HUES64 (cell line): ENCODE data around the gene TCL1A.
"Not testable (repeated sequence)": the region's sequence is repeated elsewhere in the genome, so short reads cannot be mapped to it uniquely, and the experiment has no call there.

ENCODE experiments used
- H3K27ac ChIP-seq: 2 replicates; pipeline ENCODE4 v1.7.0; 2013; ENCODE audit warnings: low read depth, low read length, inconsistent platforms
- H3K27me3 ChIP-seq: 2 replicates; pipeline ENCODE4 v1.6.1; 2013; ENCODE audit warnings: mild to moderate bottlenecking, low read length; ENCODE audit not compliant: insufficient read depth
- H3K36me3 ChIP-seq: 2 replicates; pipeline ENCODE4 v1.6.1; 2013; ENCODE audit warnings: mild to moderate bottlenecking, low read length; ENCODE audit not compliant: insufficient read depth
- H3K4me1 ChIP-seq: 2 replicates; pipeline ENCODE4 v1.6.1; 2013; ENCODE audit warnings: mild to moderate bottlenecking, low read length, moderate library complexity; ENCODE audit not compliant: insufficient read depth
- H3K4me3 ChIP-seq: 2 replicates; pipeline ENCODE4 v1.5.1; 2013; ENCODE audit warnings: mild to moderate bottlenecking, low read length, moderate library complexity
- H3K9ac ChIP-seq: 2 replicates; pipeline ENCODE4 v1.6.1; 2013; ENCODE audit warnings: mild to moderate bottlenecking, low read depth, low read length
- H3K9me3 ChIP-seq: 2 replicates; pipeline ENCODE4 v1.6.1; 2013; ENCODE audit warnings: low read depth, low read length; ENCODE audit not compliant: insufficient read depth
- WGBS: fragments of 150-250, 120-280 bp; methylation state at CpG from one replicate; pipeline ENCODE4 v1.1.7; 2013; ENCODE audit warnings: missing lambda C conversion rate; 5-methylcytosine and 5-hydroxymethylcytosine counted together

The TCL1A gene

DNA sequence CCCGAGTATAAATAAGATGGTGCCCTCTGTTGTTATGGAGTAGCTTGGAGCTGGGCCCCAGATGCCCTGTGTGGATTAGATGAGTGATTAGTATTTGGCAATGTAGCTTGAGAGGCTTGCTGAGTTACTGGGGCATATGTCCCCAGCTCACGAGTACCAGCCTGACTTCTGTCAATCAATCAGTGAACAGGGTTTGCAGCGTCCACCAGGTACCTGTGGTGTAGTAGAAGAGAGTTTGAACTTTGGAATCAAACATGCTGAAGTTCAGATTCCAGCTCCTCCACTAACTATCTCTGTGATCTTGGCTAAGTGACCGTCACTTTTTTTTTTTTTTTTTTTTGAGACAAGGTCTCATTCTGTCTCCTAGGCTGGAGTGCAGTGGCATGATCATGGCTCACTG is 39.3 kb downstream of the TCL1A start:
- H3K4me1 ChIP-seq = no peaks in the 10 kb centered on the region; the same call in 1 of the 2 replicates
- WGBS = 92% methylated on average over 4 of the region's 4 CpGs
- H3K9me3 ChIP-seq = peaks cover 12% of the 10 kb centered on the region; the same call in 1 of the 2 replicates
- no peak overlapping the region for H3K27ac ChIP-seq
- H3K9ac ChIP-seq = no peak overlapping the region
- no peak overlapping the region for H3K4me3 ChIP-seq
- no peaks in the 10 kb centered on the region; the same call in 1 of the 2 replicates for H3K27me3 ChIP-seq
- H3K36me3 ChIP-seq = no peaks in the 10 kb centered on the region

DNA sequence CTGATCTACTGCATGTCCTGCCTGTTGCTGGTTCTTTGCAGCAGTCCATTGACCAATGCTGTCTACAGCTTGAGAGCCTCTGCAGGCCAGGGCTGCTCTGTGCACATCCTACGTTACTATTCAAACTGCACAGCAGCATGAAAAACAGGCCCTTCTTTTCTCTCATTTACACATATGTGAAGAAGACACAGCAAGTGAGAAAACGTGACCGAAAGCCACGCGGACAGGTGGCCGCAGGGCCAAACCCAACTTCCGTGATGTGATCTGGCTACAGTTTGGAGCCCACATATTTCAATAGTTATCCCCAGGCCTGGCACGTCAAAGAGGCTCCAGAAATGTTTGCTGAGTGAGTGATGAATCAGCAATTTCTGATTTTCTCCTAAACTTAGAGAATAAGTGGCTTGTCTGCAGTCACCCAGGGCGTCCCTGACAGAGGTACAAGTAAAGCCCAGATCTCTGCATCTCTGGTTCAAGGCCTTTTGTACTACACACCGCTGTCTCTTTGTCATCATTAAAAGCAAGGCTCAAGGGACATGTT is 45.6 kb downstream of the TCL1A start:
- no peak overlapping the region for H3K27ac ChIP-seq
- peaks cover 12% of the 10 kb centered on the region for H3K4me1 ChIP-seq
- H3K9ac ChIP-seq = no peak overlapping the region
- 93% methylated on average over 10 of the region's 10 CpGs for WGBS
- no peaks in the 10 kb centered on the region for H3K9me3 ChIP-seq
- H3K27me3 ChIP-seq = no peaks in the 10 kb centered on the region; the same call in 1 of the 2 replicates
- H3K36me3 ChIP-seq = no peaks in the 10 kb centered on the region
- H3K4me3 ChIP-seq = no peak overlapping the region

DNA sequence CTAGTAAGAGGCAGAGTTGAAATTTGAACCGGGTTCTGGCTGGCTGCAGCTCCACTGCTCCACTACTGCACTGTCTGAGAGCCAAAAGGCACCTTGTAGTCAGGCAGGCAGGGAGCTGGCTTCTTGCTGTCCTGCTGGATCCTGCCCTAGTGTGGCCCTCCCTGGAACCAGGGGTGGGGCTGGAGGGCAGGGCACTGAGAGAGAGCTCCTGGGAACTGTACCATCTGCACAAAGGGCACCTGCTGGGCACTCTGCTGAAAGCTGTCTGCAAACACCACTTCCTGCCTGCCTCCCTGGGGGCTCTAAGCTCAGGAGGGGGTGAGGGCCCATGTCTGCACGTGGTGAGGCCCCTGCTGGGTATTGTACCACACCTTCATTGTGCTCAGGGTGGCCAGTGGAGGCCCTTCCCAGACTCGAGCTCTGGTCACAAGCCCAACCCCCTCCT is 46.7 kb downstream of the TCL1A start:
- no peak overlapping the region for H3K9ac ChIP-seq
- WGBS = 18% methylated on average over 3 of the region's 3 CpGs
- H3K36me3 ChIP-seq = no peaks in the 10 kb centered on the region
- no peak overlapping the region for H3K27ac ChIP-seq
- no peaks in the 10 kb centered on the region for H3K27me3 ChIP-seq
- peaks cover 22% of the 10 kb centered on the region for H3K4me1 ChIP-seq
- H3K4me3 ChIP-seq = no peak overlapping the region
- H3K9me3 ChIP-seq = no peaks in the 10 kb centered on the region

DNA sequence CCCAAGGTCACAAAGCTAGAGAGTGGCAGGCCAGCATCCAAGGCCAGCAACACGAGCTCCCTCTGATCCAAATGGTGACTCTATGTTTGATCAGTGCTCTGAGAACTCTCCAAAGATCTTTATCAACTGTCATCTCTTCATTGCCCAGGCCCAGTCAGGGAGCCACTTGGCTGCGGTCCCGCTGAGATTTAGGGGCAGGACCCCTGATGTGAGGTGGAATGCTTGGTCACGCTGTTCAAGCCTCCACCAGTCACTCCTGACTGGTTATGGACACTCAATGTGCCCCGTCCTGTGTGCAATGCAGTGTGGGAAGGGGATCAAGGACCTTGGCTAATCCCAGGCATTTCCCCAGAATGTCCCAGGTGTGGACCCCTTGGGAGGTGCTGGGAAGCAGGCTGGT is 47.5 kb downstream of the TCL1A start:
- Histone ChIP-seq H3K9ac (no peak overlapping the region), H3K4me3 (no peak overlapping the region)

DNA sequence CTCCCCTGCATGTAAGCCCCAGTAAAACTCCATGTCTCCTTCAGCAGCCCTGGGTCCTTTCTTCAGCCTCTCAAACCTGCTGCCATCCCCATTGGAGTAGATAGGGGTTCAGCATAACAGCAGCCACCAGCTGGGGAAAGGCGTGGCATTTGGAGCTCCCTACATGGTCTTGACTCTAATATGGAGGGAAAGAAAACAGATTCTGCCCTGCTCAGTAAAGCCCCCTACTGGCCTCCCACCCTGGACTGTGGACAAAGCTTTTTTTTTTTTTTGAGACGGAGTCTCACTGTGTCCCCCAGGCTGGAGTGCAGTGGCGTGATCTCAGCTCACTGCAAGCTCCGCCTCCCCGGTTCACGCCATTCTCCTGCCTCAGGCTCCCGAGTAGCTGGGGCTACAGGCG is 48.4 kb downstream of the TCL1A start:
- not testable (repeated sequence) for H3K9me3 ChIP-seq, H3K36me3 ChIP-seq, H3K27ac ChIP-seq, H3K4me3 ChIP-seq, H3K9ac ChIP-seq, H3K27me3 ChIP-seq
- WGBS = 68% methylated on average over 8 of the region's 8 CpGs
- peaks cover 27% of the 10 kb centered on the region for H3K4me1 ChIP-seq

More for the DNA sequence above, 47.5 kb downstream of the TCL1A start:
- Histone ChIP-seq H3K4me1 (peaks cover 22% of the 10 kb centered on the region), H3K27me3 (no peaks in the 10 kb centered on the region), H3K9me3 (no peaks in the 10 kb centered on the region), H3K36me3 (no peaks in the 10 kb centered on the region), H3K27ac (no peak overlapping the region)
- WGBS = 88% methylated on average over 5 of the region's 5 CpGs

DNA sequence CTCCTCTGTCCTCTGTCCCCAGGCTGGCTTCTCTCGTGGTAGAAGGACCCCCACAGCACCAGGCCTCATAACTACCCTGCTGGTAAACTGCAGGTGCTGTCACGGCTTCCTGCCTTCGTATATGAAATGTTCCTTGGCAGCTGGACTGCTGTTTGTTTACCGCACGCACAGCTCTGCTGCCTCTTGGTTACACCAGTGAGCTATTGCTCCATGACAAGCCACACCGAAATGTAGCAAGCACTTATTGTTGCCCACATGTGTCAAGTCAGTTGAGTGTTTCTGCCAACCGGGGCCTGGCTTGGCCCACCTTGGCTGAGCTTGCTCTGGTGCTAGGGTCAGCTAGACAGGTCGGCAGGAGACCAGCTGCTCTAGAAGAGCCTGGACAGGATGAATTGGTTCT is 49.4 kb downstream of the TCL1A start:
- Histone ChIP-seq H3K27ac (no peak overlapping the region), H3K27me3 (no peaks in the 10 kb centered on the region), H3K4me3 (no peak overlapping the region), H3K4me1 (peaks cover 27% of the 10 kb centered on the region), H3K9me3 (no peaks in the 10 kb centered on the region), H3K9ac (no peak overlapping the region), H3K36me3 (no peaks in the 10 kb centered on the region)
- WGBS = 93% methylated on average over 8 of the region's 8 CpGs

DNA sequence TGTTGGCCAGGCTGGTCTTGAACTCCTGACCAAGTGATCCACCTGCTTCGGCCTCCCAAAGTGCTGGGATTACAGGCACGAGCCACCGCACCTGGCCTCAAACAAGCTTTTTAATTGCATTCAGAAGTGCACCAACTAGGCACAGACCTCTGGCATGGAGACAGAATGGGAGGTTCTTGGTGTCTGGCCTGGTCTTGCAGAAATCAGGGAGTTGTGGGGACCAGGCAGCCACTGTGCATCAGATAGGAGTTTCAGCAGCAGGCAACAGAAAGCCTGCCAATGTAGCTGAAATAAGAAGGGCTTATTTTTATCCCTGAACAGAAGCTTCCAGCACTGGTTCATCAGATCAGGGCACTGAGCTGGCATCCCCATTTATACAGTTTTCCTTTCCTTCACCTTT is 49.9 kb downstream of the TCL1A start:
- no peak overlapping the region for H3K27ac ChIP-seq
- WGBS = 97% methylated on average over 3 of the region's 3 CpGs
- H3K9me3 ChIP-seq = no peaks in the 10 kb centered on the region
- no peak overlapping the region for H3K9ac ChIP-seq
- no peaks in the 10 kb centered on the region for H3K36me3 ChIP-seq
- peaks cover 27% of the 10 kb centered on the region for H3K4me1 ChIP-seq
- no peak overlapping the region for H3K4me3 ChIP-seq
- H3K27me3 ChIP-seq = no peaks in the 10 kb centered on the region

DNA sequence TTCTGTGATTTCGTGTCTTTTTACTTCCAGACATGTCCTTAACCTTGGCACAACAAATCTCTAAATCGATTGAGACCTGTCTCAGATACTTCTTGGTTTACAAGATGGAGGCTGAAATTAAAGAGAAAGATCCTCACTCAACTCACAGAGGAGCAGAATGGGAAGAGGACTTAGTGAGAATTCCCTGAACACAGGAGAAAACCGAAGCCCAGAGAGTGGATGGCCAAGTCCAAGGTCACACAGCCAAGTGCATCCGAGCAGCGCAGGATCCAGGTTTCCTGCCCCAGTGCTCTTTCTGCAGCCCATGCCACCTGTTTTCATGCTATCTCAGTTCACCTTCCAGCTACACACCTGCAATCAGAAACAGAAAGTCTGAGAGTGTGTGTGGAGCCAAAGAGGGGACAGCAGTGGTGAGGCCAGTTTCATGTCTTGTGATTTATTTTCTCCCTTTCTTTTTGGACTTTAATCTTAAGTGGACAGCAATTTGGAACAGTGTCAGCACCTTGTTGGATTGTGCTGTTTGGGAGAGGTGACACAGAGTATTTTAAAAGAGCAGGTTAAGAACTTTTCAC is 50.6 kb downstream of the TCL1A start:
- Histone ChIP-seq H3K27ac (no peak overlapping the region), H3K9me3 (no peaks in the 10 kb centered on the region), H3K4me3 (no peak overlapping the region), H3K9ac (no peak overlapping the region), H3K27me3 (no peaks in the 10 kb centered on the region), H3K36me3 (no peaks in the 10 kb centered on the region), H3K4me1 (peaks cover 27% of the 10 kb centered on the region)
- 91% methylated on average over 5 of the region's 5 CpGs for WGBS

DNA sequence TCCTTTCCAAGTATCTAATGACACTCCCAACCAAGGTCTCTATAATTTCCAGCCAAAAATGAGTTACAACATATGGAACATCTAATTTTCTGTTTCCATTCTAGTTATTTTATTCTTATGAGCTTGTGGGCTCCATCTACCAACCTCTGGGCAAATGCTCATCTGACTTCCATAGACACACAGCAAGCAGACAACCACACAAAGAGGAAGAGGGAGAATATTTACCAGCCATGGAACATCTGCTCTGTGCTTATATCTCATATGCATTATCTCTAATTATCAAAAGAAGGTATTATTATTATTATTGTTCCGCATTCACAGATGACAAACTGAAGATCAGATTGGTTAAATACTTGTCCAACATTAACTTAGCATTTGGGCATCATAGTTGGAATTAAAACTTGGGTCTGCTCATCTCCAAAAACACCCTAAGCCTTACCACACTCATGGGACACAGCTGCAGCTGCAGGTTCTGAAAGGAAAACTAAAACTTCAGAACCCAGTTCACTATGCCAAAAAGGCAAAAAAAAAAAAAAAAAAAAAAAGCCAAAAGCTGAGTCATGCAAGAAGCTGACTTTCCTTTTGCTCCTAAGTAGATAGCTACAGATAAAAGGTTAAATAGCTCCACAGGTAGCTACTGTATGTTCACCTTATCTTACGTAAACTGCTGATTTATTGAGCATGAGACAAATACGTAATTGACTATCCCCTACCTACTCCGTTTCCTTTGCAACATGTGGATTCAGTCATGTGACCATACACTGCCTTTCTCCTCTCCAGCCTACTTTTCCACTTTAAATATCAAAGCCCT is 51.3 kb downstream of the TCL1A start:
- no peak overlapping the region for H3K9ac ChIP-seq

DNA sequence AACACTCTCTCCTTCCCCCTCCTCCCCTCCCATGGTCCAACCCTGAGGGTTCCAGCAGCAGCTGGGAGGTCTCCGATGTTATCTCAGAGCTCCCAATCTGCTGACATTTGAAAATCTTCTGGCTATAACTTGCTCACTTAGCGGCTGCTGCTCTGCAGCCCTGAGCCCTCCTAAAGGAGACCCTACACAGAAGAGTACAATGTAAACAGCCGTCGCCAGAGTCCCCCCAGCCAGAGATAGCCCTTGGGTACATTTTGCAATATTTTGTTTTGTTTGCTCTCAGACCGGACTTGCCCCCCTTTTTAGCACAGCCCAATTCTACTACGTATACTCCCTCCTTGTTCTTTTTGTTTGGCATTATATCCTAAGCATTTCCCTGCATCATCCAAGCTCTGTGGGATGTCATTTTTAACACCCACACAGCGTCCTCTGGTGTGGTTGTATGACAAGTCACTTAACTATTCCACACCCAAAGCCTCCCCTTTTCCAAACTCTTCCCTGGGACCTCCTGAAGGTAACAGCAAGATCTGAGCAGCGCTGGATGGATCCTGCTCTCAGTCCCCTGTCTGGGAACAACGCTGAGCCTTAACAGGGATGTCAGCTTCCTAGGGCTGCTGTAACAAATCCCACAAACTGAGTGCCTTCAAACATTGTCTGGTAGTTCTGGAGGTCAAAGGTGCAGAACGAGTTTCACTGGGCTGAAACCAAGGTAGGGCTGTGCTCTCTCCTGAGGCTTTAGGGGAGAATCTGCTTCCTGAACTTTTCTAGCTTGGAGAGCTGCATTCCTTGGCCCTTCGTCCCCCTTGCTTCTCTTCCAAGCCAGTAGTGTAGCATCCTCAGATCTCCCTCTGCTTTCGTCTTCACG is 53.0 kb downstream of the TCL1A start:
- Histone ChIP-seq H3K36me3 (no peaks in the 10 kb centered on the region), H3K9ac (no peak overlapping the region), H3K4me1 (peaks cover 25% of the 10 kb centered on the region), H3K27me3 (no peaks in the 10 kb centered on the region), H3K9me3 (no peaks in the 10 kb centered on the region), H3K4me3 (no peak overlapping the region), H3K27ac (no peak overlapping the region)
- WGBS = 77% methylated on average over 13 of the region's 13 CpGs

More for the DNA sequence above, 51.3 kb downstream of the TCL1A start:
- Histone ChIP-seq H3K27me3 (no peaks in the 10 kb centered on the region), H3K27ac (no peak overlapping the region), H3K4me1 (peaks cover 26% of the 10 kb centered on the region), H3K9me3 (no peaks in the 10 kb centered on the region), H3K36me3 (no peaks in the 10 kb centered on the region), H3K4me3 (no peak overlapping the region)
- WGBS = 73% methylated on average over 3 of the region's 4 CpGs

DNA sequence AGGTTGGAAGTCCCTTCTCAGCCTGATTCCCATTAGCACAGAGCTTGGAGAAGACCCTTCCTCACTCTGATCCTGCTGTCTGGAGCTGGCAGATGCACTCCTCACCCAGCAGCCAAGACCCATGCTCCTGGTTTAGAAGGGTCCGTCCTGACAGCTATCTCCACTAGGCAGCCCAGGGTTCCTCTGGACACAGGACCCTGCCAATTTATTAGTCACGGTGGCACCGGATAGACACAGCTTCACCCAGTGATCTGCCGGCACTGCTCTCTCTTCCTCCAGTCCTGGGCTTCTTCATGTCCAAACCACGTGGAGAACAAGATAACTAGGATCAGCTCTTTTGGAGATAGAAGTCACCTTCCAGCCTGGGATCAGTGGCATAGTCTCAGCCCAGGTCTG is 53.9 kb downstream of the TCL1A start:
- WGBS = 92% methylated on average over 5 of the region's 5 CpGs

More for the DNA sequence above, 53.9 kb downstream of the TCL1A start:
- H3K9me3 ChIP-seq = no peaks in the 10 kb centered on the region
- H3K4me3 ChIP-seq = no peak overlapping the region
- no peak overlapping the region for H3K27ac ChIP-seq
- H3K4me1 ChIP-seq = peaks cover 34% of the 10 kb centered on the region
- H3K9ac ChIP-seq = no peak overlapping the region
- no peaks in the 10 kb centered on the region for H3K36me3 ChIP-seq
- no peaks in the 10 kb centered on the region for H3K27me3 ChIP-seq
